SK-N-SH treated with all-trans-retinoic acid at 6 μM for 48 hours (cell line): ENCODE measurements around the gene ARID5B.

Experiments
- ATAC-seq: fragments of 200-7000 bp; cut with Tn5 transposase; 3 replicates; pipeline ENCODE4 v1.9.1; 2020; ENCODE audit warnings: mild to moderate bottlenecking, moderate library complexity
- ARNTL ChIP-seq: fragments of 450-650 bp; formaldehyde crosslinking; IDR thresholded peaks from 2 replicates; pipeline ENCODE4 v1.5.0; 2020; ENCODE audit warnings: low read depth, mild to moderate bottlenecking, moderate library complexity, borderline replicate concordance
- BACH2 ChIP-seq: fragments of 250-450 bp; sonication (Bioruptor Pico); IDR thresholded peaks from 2 replicates; pipeline ENCODE4 v1.9.0; 2021; ENCODE audit warnings: mild to moderate bottlenecking, borderline replicate concordance
- CREB5 ChIP-seq: fragments of 250-450 bp; sonication (Bioruptor Pico); IDR thresholded peaks from 2 replicates; pipeline ENCODE4 v1.5.1; 2020; ENCODE audit warnings: low read depth, mild to moderate bottlenecking, moderate library complexity
- CSDC2 ChIP-seq: fragments of 250-450 bp; sonication (Bioruptor Pico); IDR thresholded peaks from 2 replicates; pipeline ENCODE4 v1.5.0; 2020; ENCODE audit warnings: mild to moderate bottlenecking, moderate library complexity
- CSRNP3 ChIP-seq: fragments of 250-450 bp; sonication (Bioruptor Pico); IDR thresholded peaks from 2 replicates; pipeline ENCODE4 v1.5.1; 2021; ENCODE audit warnings: mild to moderate bottlenecking, moderate library complexity
- ESRRG ChIP-seq: fragments of 250-450 bp; sonication (Bioruptor Pico); IDR thresholded peaks from 2 replicates; pipeline ENCODE4 v1.6.1; 2021; ENCODE audit warnings: mild to moderate bottlenecking
- GLIS3 ChIP-seq: fragments of 250-450 bp; sonication (Bioruptor Pico); IDR thresholded peaks from 2 replicates; pipeline ENCODE4 v1.5.0; 2020; ENCODE audit warnings: mild to moderate bottlenecking, moderate library complexity
- ISL1 ChIP-seq: fragments of 250-450 bp; sonication (Bioruptor Pico); IDR thresholded peaks from 2 replicates; pipeline ENCODE4 v2.1.2; 2022; ENCODE audit warnings: mild to moderate bottlenecking, moderate library complexity
- OSR1 ChIP-seq: fragments of 250-450 bp; sonication (Bioruptor Pico); IDR thresholded peaks from 2 replicates; pipeline ENCODE4 v1.8.0; 2022; ENCODE audit warnings: moderate library complexity, mild to moderate bottlenecking, inconsistent platforms
- PATZ1 ChIP-seq: fragments of 250-450 bp; sonication (Bioruptor Pico); IDR thresholded peaks from 2 replicates; pipeline ENCODE4 v1.8.0; 2020; ENCODE audit warnings: mild to moderate bottlenecking, moderate library complexity, borderline replicate concordance
- POU6F1 ChIP-seq: fragments of 250-450 bp; sonication (Bioruptor Pico); IDR thresholded peaks from 2 replicates; pipeline ENCODE4 v1.8.0; 2021; ENCODE audit warnings: low read depth, mild to moderate bottlenecking, moderate library complexity, borderline replicate concordance
- PPARA ChIP-seq: fragments of 250-450 bp; sonication (Bioruptor Pico); IDR thresholded peaks from 2 replicates; pipeline ENCODE4 v1.5.0; 2020; ENCODE audit warnings: mild to moderate bottlenecking, borderline replicate concordance
- RARB ChIP-seq: fragments of 250-450 bp; sonication (Bioruptor Pico); IDR thresholded peaks from 2 replicates; pipeline ENCODE4 v1.8.0; 2021; ENCODE audit warnings: mild to moderate bottlenecking, moderate library complexity
- SNAI2 ChIP-seq: fragments of 250-450 bp; sonication (Bioruptor Pico); IDR thresholded peaks from 2 replicates; pipeline ENCODE4 v1.5.0; 2020; ENCODE audit warnings: mild to moderate bottlenecking, moderate library complexity
- TCF4 ChIP-seq: fragments of 250-450 bp; sonication (Bioruptor Pico); IDR thresholded peaks from 2 replicates; pipeline ENCODE4 v1.8.0; 2021; ENCODE audit warnings: mild to moderate bottlenecking, moderate library complexity, borderline replicate concordance
- TOX ChIP-seq: fragments of 250-450 bp; sonication (Bioruptor Pico); IDR thresholded peaks from 2 replicates; pipeline ENCODE4 v1.8.0; 2021; ENCODE audit warnings: mild to moderate bottlenecking, moderate library complexity, borderline replicate concordance
- TSHZ2 ChIP-seq: fragments of 250-450 bp; sonication (Bioruptor Pico); IDR thresholded peaks from 2 replicates; pipeline ENCODE4 v1.5.0; 2020; ENCODE audit warnings: mild to moderate bottlenecking, moderate library complexity
- ZC3H10 ChIP-seq: fragments of 250-450 bp; sonication (Bioruptor Pico); IDR thresholded peaks from 2 replicates; pipeline ENCODE4 v1.5.1; 2021; ENCODE audit warnings: mild to moderate bottlenecking, moderate library complexity
- ZFP3 ChIP-seq: fragments of 250-450 bp; sonication (Bioruptor Pico); IDR thresholded peaks from 2 replicates; pipeline ENCODE4 v1.5.0; 2020; ENCODE audit warnings: mild to moderate bottlenecking, moderate library complexity
- ZFP30 ChIP-seq: fragments of 450-650 bp; formaldehyde crosslinking; IDR thresholded peaks from 2 replicates; pipeline ENCODE4 v1.5.0; 2022; ENCODE audit warnings: mild to moderate bottlenecking, moderate library complexity
- ZNF565 ChIP-seq: fragments of 450-650 bp; formaldehyde crosslinking; conservative IDR thresholded peaks from 2 replicates; pipeline ENCODE4 v1.5.0; 2020; ENCODE audit warnings: low read depth, mild to moderate bottlenecking, moderate library complexity
- ZNF70 ChIP-seq: fragments of 450-650 bp; formaldehyde crosslinking; IDR thresholded peaks from 2 replicates; pipeline ENCODE4 v1.5.0; 2020; ENCODE audit warnings: mild to moderate bottlenecking, moderate library complexity
- ZNF8 ChIP-seq: fragments of 450-650 bp; formaldehyde crosslinking; IDR thresholded peaks from 2 replicates; pipeline ENCODE4 v1.5.0; 2020; ENCODE audit warnings: mild to moderate bottlenecking, moderate library complexity

The ARID5B gene

GRCh38 chr10:62021128-62021665, 119.7 kb downstream of the ARID5B start:
- ATAC-seq = no peak
- TF ChIP-seq CREB5 (no peak), TOX (CRISPR knock-in tag) (no peak), GLIS3 (no peak), ZNF565 (no peak), ZFP30 (no peak), ZC3H10 (CRISPR knock-in tag) (no peak), TCF4 (no peak), ARNTL (CRISPR knock-in tag) (no peak), ZNF8 (CRISPR knock-in tag) (no peak), PPARA (CRISPR knock-in tag) (no peak), RARB (CRISPR knock-in tag) (no peak), ZFP3 (CRISPR knock-in tag) (no peak), ESRRG (no peak), ZNF70 (CRISPR knock-in tag) (no peak), ISL1 (CRISPR knock-in tag) (no peak), CSRNP3 (CRISPR knock-in tag) (no peak), PATZ1 (no peak), CSDC2 (CRISPR knock-in tag) (no peak)

- ATAC-seq = no peak
- no peak for TF ChIP-seq TSHZ2 (CRISPR knock-in tag)
- TF ChIP-seq ZNF8 (CRISPR knock-in tag) = no peak
- TF ChIP-seq GLIS3 = no peak
- no peak for TF ChIP-seq ZFP30
- TF ChIP-seq, all 23 proteins: peak for 0
Observed at GRCh38 chr10:62021978-62022802, 120.7 kb downstream of the ARID5B start.

- TF ChIP-seq ISL1 (CRISPR knock-in tag) = no peak
- no peak for TF ChIP-seq ARNTL (CRISPR knock-in tag)
- TF ChIP-seq BACH2 = no peak
- no peak for TF ChIP-seq ZFP3 (CRISPR knock-in tag)
- no peak for TF ChIP-seq GLIS3
- TF ChIP-seq SNAI2 (CRISPR knock-in tag) = no peak
- TF ChIP-seq OSR1 (CRISPR knock-in tag) = no peak
- TF ChIP-seq ZNF8 (CRISPR knock-in tag) = no peak
- TF ChIP-seq ZNF565 = no peak
- TF ChIP-seq ZNF70 (CRISPR knock-in tag) = no peak
- TF ChIP-seq ZFP30 = no peak
- no peak for TF ChIP-seq POU6F1 (CRISPR knock-in tag)
- TF ChIP-seq TCF4 = no peak
- no peak for TF ChIP-seq RARB (CRISPR knock-in tag)
- no peak for TF ChIP-seq CSRNP3 (CRISPR knock-in tag)
- TF ChIP-seq ZC3H10 (CRISPR knock-in tag) = no peak
- no peak for TF ChIP-seq TOX (CRISPR knock-in tag)
- no peak for ATAC-seq
Observed at GRCh38 chr10:62022830-62023229, 121.3 kb downstream of the ARID5B start.
